ENCODE measurements around the gene ABCC1. TPM values are rescaled to one million over a fixed set of nuclear protein-coding genes. Genes with fewer than 3 reads are reported as not detected.

Gene ABCC1
- total RNA-seq, 4 donors from 2014 or later, result 19.3 to 43.7 (median 26.2) TPM

DNA sequence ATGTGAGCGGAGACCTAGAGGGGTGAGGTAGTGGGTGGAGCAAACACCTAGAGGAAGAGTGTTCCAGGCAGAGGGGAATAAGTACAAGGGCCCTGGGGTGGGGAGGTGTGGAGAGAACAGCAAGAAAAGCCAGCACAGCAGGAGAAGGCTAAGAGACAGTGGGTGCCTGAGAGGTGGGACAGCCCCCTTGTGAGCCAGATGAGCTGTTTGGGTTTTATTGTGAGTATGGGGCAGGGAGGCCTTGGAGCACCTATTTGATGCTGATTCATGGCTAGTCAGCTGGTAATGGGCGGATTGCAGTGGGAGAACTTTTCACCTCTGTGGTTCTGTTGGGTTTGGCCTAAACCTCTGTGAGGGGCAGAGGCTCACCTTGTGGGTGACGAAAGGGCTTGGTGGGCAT, 68.4 kb downstream of the ABCC1 start:
- Histone ChIP-seq H3K27ac (peak overlapping the region in 2 of 4 donors; percentile 3 to 95), H3K27me3 (no peaks in the 10 kb centered on the region), H3K36me3 (peaks cover 0 to 19% of the 10 kb centered on the region in 2 donors), H3K9me3 (no peaks in the 10 kb centered on the region), H3K4me1 (peaks cover 40 to 57% of the 10 kb centered on the region in 2 donors), H3K4me3 (no peak overlapping the region)
- TF ChIP-seq, protein P1, sequence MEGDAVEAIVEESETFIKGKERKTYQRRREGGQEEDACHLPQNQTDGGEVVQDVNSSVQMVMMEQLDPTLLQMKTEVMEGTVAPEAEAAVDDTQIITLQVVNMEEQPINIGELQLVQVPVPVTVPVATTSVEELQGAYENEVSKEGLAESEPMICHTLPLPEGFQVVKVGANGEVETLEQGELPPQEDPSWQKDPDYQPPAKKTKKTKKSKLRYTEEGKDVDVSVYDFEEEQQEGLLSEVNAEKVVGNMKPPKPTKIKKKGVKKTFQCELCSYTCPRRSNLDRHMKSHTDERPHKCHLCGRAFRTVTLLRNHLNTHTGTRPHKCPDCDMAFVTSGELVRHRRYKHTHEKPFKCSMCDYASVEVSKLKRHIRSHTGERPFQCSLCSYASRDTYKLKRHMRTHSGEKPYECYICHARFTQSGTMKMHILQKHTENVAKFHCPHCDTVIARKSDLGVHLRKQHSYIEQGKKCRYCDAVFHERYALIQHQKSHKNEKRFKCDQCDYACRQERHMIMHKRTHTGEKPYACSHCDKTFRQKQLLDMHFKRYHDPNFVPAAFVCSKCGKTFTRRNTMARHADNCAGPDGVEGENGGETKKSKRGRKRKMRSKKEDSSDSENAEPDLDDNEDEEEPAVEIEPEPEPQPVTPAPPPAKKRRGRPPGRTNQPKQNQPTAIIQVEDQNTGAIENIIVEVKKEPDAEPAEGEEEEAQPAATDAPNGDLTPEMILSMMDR (IDR thresholded peaks at IDR 0.05 in 4 of 5, conservative IDR thresholded peaks at IDR 0.05 in 1 of 5), result no peak
- TF ChIP-seq POLR2A (IDR thresholded peaks at IDR 0.05), result no peak
- in situ Hi-C loops (cut with MboI; ENCODE audit: low sequenced_read_pairs in 4 of 4), result loop anchor here in 1 of 4 donors (25.0 kb wide), 1 partner anchor 131 kb away; the partner anchor contains the start of gene CEP20
- ATAC-seq, result no peak
- no peak for DNase-seq
- intact Hi-C loops (cut with DNase I; ENCODE audit: low total_unique reads), result no loop called here

DNA sequence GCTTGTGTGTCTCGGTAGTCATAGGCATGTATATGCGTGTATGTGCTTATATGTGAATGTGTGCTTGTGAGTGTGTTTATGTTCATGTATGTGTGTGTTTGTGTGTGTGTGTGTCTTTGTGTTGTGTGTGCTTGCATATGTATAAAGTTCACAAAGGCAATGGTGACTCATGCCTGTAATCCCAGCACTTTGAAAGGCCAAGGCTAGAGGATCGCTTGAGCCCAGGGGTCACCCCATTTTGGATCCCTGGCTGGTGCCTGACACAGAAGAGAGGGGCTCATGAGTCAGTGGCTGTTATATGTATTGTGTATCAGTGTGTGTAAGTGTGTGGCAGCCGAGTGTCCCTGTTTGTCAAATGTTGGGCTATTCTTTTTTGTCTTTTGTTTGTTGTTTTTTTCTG, 69.3 kb downstream of the ABCC1 start:
- intact Hi-C loops (cut with DNase I; ENCODE audit: low total_unique reads), result no loop called here
- Histone ChIP-seq H3K27me3 (no peaks in the 10 kb centered on the region), H3K27ac (peak overlapping the region in 2 of 4 donors; percentile 92 to 95), H3K4me1 (peaks cover 37 to 59% of the 10 kb centered on the region in 2 donors), H3K9me3 (no peaks in the 10 kb centered on the region), H3K4me3 (no peak overlapping the region), H3K36me3 (peaks cover 0 to 19% of the 10 kb centered on the region in 2 donors)
- in situ Hi-C loops (cut with MboI; ENCODE audit: low sequenced_read_pairs in 4 of 4), result loop anchor here in 1 of 4 donors (25.0 kb wide), 1 partner anchor 131 kb away; the partner anchor contains the start of gene CEP20
- TF ChIP-seq POLR2A (IDR thresholded peaks at IDR 0.05), result no peak
- TF ChIP-seq, protein P1 (IDR thresholded peaks at IDR 0.05 in 4 of 5, conservative IDR thresholded peaks at IDR 0.05 in 1 of 5), result no peak
- DNase-seq (no peak), ATAC-seq (no peak)

DNA sequence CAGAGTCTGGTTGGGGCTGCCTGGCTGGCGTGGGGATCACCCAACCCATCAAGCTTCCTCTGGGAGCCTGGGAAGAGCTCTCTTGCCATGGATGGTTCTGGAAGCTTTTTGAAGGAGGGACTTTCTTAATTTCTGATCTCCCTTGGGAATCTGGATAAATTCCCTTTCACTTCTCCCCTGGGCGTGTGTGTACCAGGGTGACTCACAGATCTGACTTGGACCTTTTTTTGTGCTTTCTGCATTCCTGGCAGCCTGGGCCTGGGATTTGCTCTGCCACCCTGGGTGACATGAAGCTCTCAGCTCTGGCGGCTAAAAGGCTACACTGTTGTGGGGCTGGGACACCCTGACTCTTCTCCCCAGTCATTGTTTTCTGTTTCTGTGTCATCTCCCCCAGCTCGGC, 70.1 kb downstream of the ABCC1 start:
- in situ Hi-C loops (cut with MboI; ENCODE audit: low sequenced_read_pairs in 4 of 4) (loop anchor here in 1 of 4 donors (25.0 kb wide), 1 partner anchor 132 kb away; the partner anchor contains the start of gene CEP20), intact Hi-C loops (cut with DNase I; ENCODE audit: low total_unique reads) (no loop called here)
- H3K27me3 ChIP-seq, result no peaks in the 10 kb centered on the region
- no peaks in the 10 kb centered on the region for H3K9me3 ChIP-seq
- peaks cover 32 to 54% of the 10 kb centered on the region in 2 donors for H3K4me1 ChIP-seq
- no peak overlapping the region for H3K4me3 ChIP-seq
- TF ChIP-seq POLR2A (IDR thresholded peaks at IDR 0.05), result no peak
- TF ChIP-seq, protein P1 (IDR thresholded peaks at IDR 0.05 in 4 of 5, conservative IDR thresholded peaks at IDR 0.05 in 1 of 5), result no peak
- peaks cover 0 to 19% of the 10 kb centered on the region in 2 donors for H3K36me3 ChIP-seq
- no peak for ATAC-seq
- peak overlapping the region in 3 of 4 donors; percentile 6 to 95 (median 92) for H3K27ac ChIP-seq
- no peak for DNase-seq

DNA sequence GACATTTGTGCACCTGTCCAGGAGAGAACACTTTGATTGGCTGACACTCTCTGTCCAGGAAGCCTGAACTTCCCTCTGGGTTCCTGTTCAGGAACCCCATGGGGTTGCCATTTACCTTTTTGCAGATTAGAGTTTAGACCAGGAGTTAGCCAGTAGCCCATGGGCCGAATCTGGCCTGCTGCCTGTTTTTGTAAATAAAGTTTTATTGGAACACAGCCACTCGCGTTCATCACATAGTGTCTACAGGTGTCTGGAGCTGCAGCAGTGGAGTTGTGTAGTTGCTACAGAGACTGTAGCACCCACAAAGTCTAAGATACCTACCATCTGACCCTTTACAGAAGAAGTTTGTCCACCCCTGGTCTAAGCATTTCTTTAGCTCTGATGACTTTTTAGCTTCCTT, 70.9 kb downstream of the ABCC1 start:
- intact Hi-C loops (cut with DNase I; ENCODE audit: low total_unique reads) (no loop called here), in situ Hi-C loops (cut with MboI; ENCODE audit: low sequenced_read_pairs in 4 of 4) (loop anchor here in 1 of 4 donors (10.0 to 25.0 kb wide), 2 partner anchors 65 to 133 kb away; partner anchors contain the start of gene CEP20)
- DNase-seq, result no peak
- no peak for ATAC-seq
- Histone ChIP-seq H3K36me3 (peaks cover 0 to 19% of the 10 kb centered on the region in 2 donors), H3K9me3 (no peaks in the 10 kb centered on the region), H3K4me1 (peaks cover 24 to 55% of the 10 kb centered on the region in 2 donors), H3K27ac (peak overlapping the region in 3 of 4 donors; percentile 6 to 95 (median 92)), H3K4me3 (no peak overlapping the region), H3K27me3 (no peaks in the 10 kb centered on the region)
- TF ChIP-seq, protein P1 (IDR thresholded peaks at IDR 0.05 in 4 of 5, conservative IDR thresholded peaks at IDR 0.05 in 1 of 5), result no peak
- TF ChIP-seq POLR2A (IDR thresholded peaks at IDR 0.05), result no peak
